HG03439 (cell line): Measurements from ENCODE around the gene MS4A10.

Experiments
- ATAC-seq: cut with Tn5 transposase; IDR thresholded peaks from one replicate; pipeline ENCODE4 v1.9.1; 2021; ENCODE audit warnings: mild to moderate bottlenecking, moderate library complexity; ENCODE audit not compliant: unreplicated experiment

Gene MS4A10

GRCh38 chr11:60847281-60847680 lies 62.1 kb downstream of the MS4A10 start:
- no peak for ATAC-seq

GRCh38 chr11:60847896-60848295 lies 62.8 kb downstream of the MS4A10 start:
- no peak for ATAC-seq

- no peak for ATAC-seq
These were observed 63.6 kb downstream of the MS4A10 start for GRCh38 chr11:60848714-60849151.

- no peak for ATAC-seq
These were observed 64.7 kb downstream of the MS4A10 start for GRCh38 chr11:60849641-60850520.
